ENCODE measurements around the gene EIF4A3.

- TF ChIP-seq E2F4 (IDR thresholded peaks at IDR 0.05; ENCODE audit: low read depth, low read length) (no peak), NFIC (IDR thresholded peaks at IDR 0.05; ENCODE audit: low read depth, low read length) (no peak), ZZZ3 (IDR thresholded peaks at IDR 0.05; ENCODE audit: control insufficient read depth, insufficient read length, low read depth) (no peak), TCF7 (IDR thresholded peaks at IDR 0.05; ENCODE audit: borderline replicate concordance) (no peak), CTCF (IDR thresholded peaks at IDR 0.05 in 2 of 3, conservative IDR thresholded peaks at IDR 0.05 in 1 of 3; ENCODE audit: control insufficient read depth in 2 of 3, extremely low read depth in 1 of 3, insufficient read depth in 1 of 3, low read depth in 3 of 3, low read length in 3 of 3) (no peak; a peak in 1 of 6 replicates), PML (IDR thresholded peaks at IDR 0.05; ENCODE audit: low read length) (no peak), ZNF274 (IDR thresholded peaks at IDR 0.05; ENCODE audit: insufficient read depth, insufficient read length) (no peak), HDAC2 (IDR thresholded peaks at IDR 0.05) (no peak)
Measured at GRCh38 chr17:80185968-80186367, 39.0 kb upstream of the EIF4A3 start.
